DND-41 (cell line): Measurements from ENCODE around the gene ZNF75A.

Experiments
- ATAC-seq: fragments of 200-7000 bp; cut with Tn5 transposase; 3 replicates; pipeline ENCODE4 v1.9.1; 2021; ENCODE audit warnings: low read depth; ENCODE audit not compliant: insufficient read depth
- DNase-seq: peaks from one replicate; pipeline ENCODE4 v3.0.0-alpha.2; 2020
- H2AFZ ChIP-seq: 2 replicates; pipeline ENCODE4 v1.6.0; 2012; ENCODE audit warnings: low read depth, low read length
- H3K27ac ChIP-seq: 2 replicates; pipeline ENCODE4 v1.5.1; 2012; ENCODE audit warnings: low read length, inconsistent platforms
- H3K27me3 ChIP-seq: fragments of 200-600 bp; sonication (generic); 2 replicates; pipeline ENCODE4 v1.6.0; 2012; ENCODE audit warnings: low read length, mild to moderate bottlenecking, inconsistent platforms; ENCODE audit not compliant: insufficient read depth, poor library complexity
- H3K36me3 ChIP-seq: 2 replicates; pipeline ENCODE4 v1.5.1; 2012; ENCODE audit warnings: low read length, inconsistent platforms; ENCODE audit not compliant: insufficient read depth
- H3K4me1 ChIP-seq: 2 replicates; pipeline ENCODE4 v1.5.1; 2012; ENCODE audit warnings: mild to moderate bottlenecking, low read length; ENCODE audit not compliant: insufficient read depth
- H3K4me2 ChIP-seq: 2 replicates; pipeline ENCODE4 v1.6.0; 2012; ENCODE audit warnings: mild to moderate bottlenecking, moderate library complexity, low read length, inconsistent platforms; ENCODE audit not compliant: insufficient read depth
- H3K4me3 ChIP-seq, 2 experiments: fragments of 200-600 bp in 1 of 2; shearing (Covaris generic) in 1 of 2; 2 replicates each; pipeline ENCODE4 v1.5.1; 2012 to 2016; ENCODE audit warnings: inconsistent platforms in 2 of 2, low read length in 2 of 2, mild to moderate bottlenecking in 2 of 2, low read depth in 1 of 2, moderate library complexity in 1 of 2
- H3K79me2 ChIP-seq: 2 replicates; pipeline ENCODE4 v1.6.0; 2012; ENCODE audit warnings: low read length, inconsistent platforms; ENCODE audit not compliant: insufficient read depth
- H3K9ac ChIP-seq: 2 replicates; pipeline ENCODE4 v1.6.0; 2012; ENCODE audit warnings: low read depth, mild to moderate bottlenecking, inconsistent platforms, low read length, moderate library complexity
- H3K9me3 ChIP-seq: 2 replicates; pipeline ENCODE4 v1.5.1; 2012; ENCODE audit warnings: low read length, moderate library complexity, mild to moderate bottlenecking, inconsistent platforms; ENCODE audit not compliant: insufficient read depth, severe bottlenecking
- H4K20me1 ChIP-seq: 2 replicates; pipeline ENCODE4 v1.6.0; 2012; ENCODE audit warnings: low read length; ENCODE audit not compliant: insufficient read depth
- CTCF ChIP-seq: IDR thresholded peaks from 2 replicates; pipeline ENCODE4 v1.5.1; 2012; ENCODE audit warnings: borderline replicate concordance, low read length, moderate library complexity, mild to moderate bottlenecking; ENCODE audit not compliant: poor library complexity, severe bottlenecking; ENCODE audit errors: extremely low read depth
- EZH2 ChIP-seq: IDR thresholded peaks from 3 replicates; pipeline ENCODE4 v1.6.1; 2012; ENCODE audit warnings: borderline replicate concordance, low read depth, mild to moderate bottlenecking, moderate library complexity, low read length, inconsistent platforms; ENCODE audit not compliant: severe bottlenecking

The ZNF75A gene

GRCh38 chr16:3306078-3306477 is 781 bp downstream of the ZNF75A start:
- H3K9me3 ChIP-seq, result no peaks in the 10 kb centered on the region
- peak overlapping the region; percentile 69 for H3K27ac ChIP-seq
- ATAC-seq (no peak), DNase-seq (no peak)
- 0 out of 2 replicates have a peak, but pooled peaks cover 5% of the 10 kb centered on the region for H3K36me3 ChIP-seq
- H3K4me3 ChIP-seq, result peak overlapping the region; percentile 2 to 65; a peak in 3 of 4 replicates
- no peaks in the 10 kb centered on the region for H3K27me3 ChIP-seq
- H3K79me2 ChIP-seq, result peaks cover 8% of the 10 kb centered on the region; the same call in 1 of the 2 replicates
- H3K4me1 ChIP-seq, result peaks cover 22% of the 10 kb centered on the region
- peak overlapping the region; percentile 63 for H3K4me2 ChIP-seq
- TF ChIP-seq EZH2, result no peak
- no peak for TF ChIP-seq CTCF
- H2AFZ ChIP-seq, result peak overlapping the region; percentile 66
- H4K20me1 ChIP-seq, result no peaks in the 10 kb centered on the region
- H3K9ac ChIP-seq, result peak overlapping the region; percentile 63

- H2AFZ ChIP-seq, result no peak overlapping the region
- H3K27ac ChIP-seq, result no peak overlapping the region
- no peak overlapping the region for H3K4me2 ChIP-seq
- DNase-seq, result no peak
- H3K9me3 ChIP-seq, result peaks cover 12% of the 10 kb centered on the region
- TF ChIP-seq EZH2 (no peak), CTCF (no peak)
- no peaks in the 10 kb centered on the region for H3K79me2 ChIP-seq
- H4K20me1 ChIP-seq, result no peaks in the 10 kb centered on the region
- no peak for ATAC-seq
- H3K4me3 ChIP-seq, result no peak overlapping the region
- peaks cover 15% of the 10 kb centered on the region; the same call in 1 of the 2 replicates for H3K36me3 ChIP-seq
- H3K4me1 ChIP-seq, result peaks cover 2% of the 10 kb centered on the region; the same call in 1 of the 2 replicates
- no peak overlapping the region for H3K9ac ChIP-seq
- H3K27me3 ChIP-seq, result no peaks in the 10 kb centered on the region
These were observed 6.2 kb downstream of the ZNF75A start for GRCh38 chr16:3311496-3311895.

GRCh38 chr16:3317315-3317999 is 12.2 kb downstream of the ZNF75A start:
- ATAC-seq (no peak), DNase-seq (no peak)
- TF ChIP-seq CTCF (no peak), EZH2 (no peak)
- no peak overlapping the region for H3K4me3 ChIP-seq
- H4K20me1 ChIP-seq, result no peaks in the 10 kb centered on the region
- no peaks in the 10 kb centered on the region for H3K79me2 ChIP-seq
- no peak overlapping the region for H3K4me2 ChIP-seq
- peaks cover 38% of the 10 kb centered on the region for H3K9me3 ChIP-seq
- H3K36me3 ChIP-seq, result peaks cover 20% of the 10 kb centered on the region; the same call in 1 of the 2 replicates
- no peaks in the 10 kb centered on the region for H3K27me3 ChIP-seq
- no peak overlapping the region for H2AFZ ChIP-seq
- no peak overlapping the region for H3K9ac ChIP-seq
- no peaks in the 10 kb centered on the region for H3K4me1 ChIP-seq
- no peak overlapping the region for H3K27ac ChIP-seq
